ENCODE measurements around the gene SNX32.

Gene SNX32

DNA sequence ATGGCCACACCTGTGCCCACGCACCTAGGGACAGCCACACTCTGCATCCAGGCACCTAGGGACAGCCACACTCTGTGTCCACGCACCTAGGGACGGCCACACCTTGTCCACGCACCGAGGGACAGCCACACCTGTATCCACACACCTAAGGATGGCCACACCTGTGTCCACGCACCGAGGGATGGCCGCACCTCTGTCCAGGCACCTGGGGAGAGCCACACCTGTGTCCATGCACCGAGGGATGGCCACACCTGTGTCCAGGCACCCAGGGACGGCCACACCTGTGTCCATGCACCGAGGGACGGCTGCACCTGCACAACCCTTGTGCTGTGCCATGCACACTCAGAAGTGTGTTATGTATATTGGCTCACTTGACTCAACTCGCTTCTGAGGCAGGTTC, 36.1 kb upstream of the SNX32 start:
- DNase-seq (ENCODE audit: low spot score) = no peak

- DNase-seq (ENCODE audit: low spot score) = no peak
Measured at GRCh38 chr11:65798882-65799281, 34.9 kb upstream of the SNX32 start.

DNA sequence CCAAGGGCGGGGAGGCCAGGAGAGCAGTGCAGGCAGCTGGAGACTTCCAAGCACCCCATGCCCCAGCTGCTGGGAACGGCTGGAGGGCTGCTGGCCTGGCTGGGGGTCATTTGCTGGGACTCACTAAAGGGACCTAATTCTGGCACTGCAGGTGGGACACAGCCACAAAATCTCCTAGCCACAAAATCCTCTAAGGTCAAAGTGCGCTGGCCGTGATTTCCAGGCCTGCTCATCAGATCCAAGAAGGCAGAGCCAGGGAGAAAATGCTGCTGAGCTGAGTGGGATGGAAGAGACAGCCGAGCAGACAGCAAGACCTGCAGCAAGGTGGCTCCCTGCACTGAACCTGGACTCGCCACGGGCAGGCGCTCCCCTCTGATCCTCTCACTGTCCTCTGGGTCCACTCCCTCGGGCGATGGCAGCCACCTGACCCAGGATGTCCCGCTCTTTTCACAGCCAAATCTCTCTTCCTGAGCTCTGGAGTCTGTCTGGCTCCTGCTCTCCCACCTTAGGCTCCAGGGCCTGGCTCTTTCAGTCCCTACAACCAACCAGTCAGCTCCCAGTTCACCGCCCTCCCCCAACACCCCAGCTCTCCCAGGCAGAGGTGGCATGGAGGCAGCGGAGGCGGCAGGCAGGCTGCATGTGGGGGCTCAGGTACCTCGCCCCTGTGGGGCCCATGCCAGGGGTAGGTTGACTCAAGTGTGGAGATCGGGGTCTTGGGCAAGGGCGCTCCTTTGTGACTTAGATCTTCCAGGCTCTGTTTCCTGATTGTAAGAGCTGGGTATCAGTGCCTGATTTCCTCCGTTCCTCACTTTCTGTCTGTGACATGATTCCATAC, 32.4 kb upstream of the SNX32 start:
- DNase-seq (ENCODE audit: low spot score) = no peak

DNA sequence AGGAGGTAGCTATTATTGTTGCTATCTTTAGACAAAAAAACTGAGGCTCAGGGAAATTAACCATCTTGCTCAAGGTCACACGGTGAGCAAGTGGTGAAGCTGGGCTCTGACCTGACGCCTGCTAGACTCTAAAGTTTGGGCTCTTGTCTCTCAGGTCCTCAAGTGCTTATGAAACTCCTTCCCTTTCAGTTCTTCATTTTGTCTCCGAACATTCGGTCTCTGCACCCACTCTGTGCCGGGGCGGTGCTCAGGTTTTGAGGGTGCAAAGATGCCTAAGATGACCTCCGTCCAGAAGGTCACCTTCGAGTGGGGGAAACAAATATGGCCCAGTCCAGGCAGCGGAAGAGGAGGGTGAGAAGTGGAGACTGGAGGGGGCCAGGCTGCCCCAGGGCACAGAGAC, 30.9 kb upstream of the SNX32 start:
- DNase-seq (ENCODE audit: low spot score) = no peak

DNA sequence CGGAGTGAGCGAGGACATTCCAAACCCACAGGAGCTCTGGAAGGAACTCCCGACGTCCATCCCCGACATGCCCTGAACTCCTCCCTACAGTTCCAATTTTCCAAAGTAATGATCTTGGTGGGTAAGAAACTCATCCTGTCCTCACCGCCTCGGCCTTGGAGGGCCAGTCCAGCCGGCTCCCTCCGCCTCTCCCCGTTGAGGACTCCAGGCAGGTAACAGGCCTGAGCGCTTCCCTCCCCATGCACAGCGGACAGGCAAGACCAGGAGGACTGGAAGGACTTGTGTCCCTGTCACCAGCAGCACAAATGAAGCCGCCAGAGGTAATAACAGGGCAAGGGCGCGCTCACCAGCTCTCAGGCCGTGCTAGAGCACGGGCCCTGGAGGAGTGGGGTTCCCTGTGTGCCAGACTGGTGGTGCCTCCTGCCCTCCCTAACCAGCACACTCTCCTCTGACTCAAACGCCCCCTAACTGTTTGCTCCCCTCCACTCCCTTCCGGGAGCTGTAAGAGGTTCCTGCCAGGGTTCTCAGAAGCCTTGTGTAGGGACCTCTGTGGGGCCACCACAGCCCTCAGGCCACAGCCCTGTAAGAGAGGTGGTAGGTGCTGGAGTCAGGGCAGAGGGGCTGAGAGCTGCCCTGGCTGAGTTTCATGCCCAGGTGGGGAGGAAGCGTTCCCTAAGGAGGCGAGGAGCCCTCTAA, 29.8 kb upstream of the SNX32 start:
- DNase-seq (ENCODE audit: low spot score) = no peak

DNA sequence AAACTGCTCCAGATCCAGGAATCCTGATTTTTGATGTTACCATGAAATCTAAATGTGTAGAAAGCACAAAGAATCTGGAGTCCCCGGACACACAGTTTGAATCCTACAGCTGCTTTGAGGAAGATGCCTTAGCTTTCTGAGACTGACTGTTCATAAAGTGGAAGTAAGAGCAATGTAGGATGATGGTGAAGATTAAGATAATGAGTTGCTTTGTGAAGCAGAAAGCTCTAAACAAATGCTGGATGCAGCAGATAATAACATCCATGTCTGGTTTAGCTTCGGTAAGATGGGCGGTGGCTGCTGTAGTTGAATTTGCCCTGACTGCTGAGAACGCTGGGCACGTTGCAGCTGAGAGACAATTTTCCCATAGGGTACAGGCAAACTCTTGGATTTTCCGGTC, 26.8 kb upstream of the SNX32 start:
- no peak for DNase-seq (ENCODE audit: low spot score)

DNA sequence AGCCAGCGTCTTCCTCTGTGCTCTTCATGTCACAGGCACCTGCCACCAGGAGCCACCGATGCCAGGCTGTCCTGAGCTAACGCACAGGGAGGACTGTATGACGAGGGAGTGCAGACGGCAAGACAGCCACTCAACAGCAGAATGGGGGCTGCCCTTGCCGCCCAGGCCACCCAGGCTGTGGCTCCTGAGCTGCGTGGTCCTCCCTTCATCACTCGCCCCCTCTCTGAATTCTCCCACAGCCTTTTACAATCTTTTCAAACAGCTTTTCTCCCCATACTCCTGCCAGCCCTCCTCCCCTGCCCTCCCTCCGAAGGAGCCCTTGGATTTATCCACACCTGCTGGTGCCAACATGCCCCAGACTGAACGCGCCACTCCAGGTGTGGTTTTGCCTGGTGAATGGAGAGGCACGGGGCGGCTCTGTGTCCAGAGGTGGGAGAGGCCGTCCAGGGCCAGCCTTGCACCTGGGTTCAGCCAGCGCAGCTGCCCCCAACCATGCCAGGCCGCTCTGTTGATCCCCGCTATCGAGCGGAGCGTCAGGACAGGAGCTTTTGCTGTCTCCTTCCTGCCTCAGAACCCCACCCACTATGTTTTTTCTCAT, 24.9 kb upstream of the SNX32 start:
- no peak for DNase-seq (ENCODE audit: low spot score)

DNA sequence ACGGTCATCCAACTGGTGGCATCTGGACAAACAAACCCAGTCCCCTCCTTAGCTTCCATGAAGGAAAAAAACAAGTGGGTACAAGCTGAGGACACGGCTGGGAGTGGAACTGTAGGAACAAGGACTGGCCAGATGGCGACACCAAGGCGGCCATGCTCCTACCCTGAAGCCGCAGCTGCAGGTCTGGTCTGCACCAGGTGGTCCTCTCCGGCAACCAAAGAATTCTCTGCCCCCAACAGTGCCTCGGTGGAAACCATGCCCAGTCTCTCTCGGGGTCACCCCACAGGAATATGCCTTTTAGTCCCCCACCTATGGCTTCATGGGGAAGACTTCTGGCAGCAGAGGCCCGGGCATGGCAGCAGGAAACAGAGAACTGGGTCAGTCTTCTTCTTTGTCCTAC, 24.3 kb upstream of the SNX32 start:
- DNase-seq (ENCODE audit: low spot score) = no peak

DNA sequence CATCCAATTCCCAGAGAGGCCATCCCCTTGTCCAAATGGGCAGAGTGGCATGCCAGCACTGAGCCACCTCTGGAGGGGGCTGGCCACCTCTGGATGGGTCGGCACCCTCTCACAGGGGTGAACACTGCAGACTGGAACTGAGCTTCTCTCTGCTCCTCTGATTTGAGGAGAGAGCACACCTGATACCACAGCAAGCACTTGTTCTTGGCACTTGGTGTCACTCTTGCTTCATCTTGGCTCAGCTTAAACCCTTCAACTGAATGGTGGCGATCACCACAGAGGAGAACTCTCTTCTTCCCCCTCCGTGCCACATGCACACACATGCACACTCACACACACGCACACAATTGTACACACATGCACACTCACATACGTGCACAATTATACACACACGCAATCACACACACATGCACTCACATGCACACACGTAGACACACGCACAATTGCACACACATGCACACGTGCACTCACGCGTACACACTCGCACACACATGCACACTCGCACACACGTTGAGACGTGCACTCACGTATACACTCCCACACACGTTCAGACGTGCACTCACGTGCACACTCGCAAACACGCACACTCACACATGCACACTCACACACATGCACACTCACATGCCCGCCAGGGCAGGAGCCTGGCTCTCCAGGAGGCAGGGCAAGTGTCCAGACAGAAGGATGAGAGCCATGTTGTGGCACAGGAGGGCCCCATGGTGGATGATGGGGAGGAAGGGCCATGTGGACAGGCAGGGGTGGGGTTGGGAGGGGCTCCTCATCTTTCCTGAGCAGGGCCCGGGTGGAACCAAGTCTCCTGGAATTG, 23.5 kb upstream of the SNX32 start:
- DNase-seq (ENCODE audit: low spot score) = no peak

DNA sequence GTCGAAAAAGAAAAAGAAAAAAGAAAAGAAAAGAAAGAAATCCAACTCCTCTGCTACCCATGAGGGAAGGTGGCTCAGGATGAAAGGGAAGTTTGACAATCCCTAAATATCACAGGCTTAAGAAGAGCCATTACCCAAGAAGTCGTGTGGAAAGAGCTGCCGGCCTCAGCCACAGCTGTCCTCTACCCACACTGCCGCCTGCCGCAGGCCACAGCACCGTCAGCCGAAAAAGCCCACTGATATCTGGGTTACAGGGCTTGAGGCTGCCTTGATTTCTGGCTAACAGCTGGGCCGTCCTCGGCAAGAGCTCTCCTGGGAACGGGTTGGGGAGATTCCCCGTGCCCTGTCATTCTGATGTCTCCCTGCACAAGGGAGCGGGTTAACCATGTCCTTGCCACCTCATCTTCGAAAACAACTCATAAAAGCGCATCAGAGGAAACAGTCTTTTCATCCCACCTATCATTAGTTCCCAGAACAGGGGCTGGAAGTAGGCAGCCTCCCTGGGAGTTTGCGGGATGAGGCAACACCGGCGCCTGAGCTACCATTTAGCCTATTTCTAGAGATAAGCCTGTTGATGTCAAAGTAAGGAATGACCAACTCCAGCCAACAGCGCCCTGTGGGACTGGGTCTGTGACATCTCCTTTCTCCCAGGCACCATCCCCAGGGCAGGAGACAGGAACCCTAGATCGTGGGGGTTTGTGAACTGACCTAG, 21.8 kb upstream of the SNX32 start:
- no peak for DNase-seq (ENCODE audit: low spot score)

GRCh38 chr11:65814131-65814985, 19.4 kb upstream of the SNX32 start:
- DNase-seq (ENCODE audit: low spot score) = no peak

DNA sequence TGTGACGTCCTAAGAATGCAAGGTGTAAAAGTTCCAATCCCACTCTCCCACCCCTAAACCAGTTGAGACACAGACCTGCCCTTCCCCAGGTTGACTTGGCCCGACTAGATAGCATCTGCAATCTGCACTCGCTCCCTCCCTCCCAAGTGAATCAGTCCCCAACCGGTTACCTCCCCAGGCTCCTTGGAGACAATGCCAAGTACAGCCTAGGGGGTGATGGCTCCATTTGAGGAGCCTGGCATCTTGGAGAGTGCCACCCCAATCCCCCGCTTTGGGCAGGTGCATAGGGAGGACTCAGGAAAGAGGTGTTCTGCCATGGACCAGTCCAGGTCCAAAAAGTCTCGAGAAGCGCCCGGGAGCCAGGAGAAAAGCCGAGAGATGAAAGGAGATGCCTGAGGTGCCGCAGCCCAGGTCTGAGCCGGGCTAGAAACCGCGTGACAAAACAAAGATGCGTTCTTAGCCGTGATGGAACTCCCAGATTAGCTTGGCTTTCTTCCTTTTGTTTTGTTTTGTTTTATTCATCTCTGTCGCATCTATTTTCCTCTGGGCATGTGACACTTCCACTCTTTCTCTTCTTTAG, 18.7 kb upstream of the SNX32 start:
- no peak for DNase-seq (ENCODE audit: low spot score)

DNA sequence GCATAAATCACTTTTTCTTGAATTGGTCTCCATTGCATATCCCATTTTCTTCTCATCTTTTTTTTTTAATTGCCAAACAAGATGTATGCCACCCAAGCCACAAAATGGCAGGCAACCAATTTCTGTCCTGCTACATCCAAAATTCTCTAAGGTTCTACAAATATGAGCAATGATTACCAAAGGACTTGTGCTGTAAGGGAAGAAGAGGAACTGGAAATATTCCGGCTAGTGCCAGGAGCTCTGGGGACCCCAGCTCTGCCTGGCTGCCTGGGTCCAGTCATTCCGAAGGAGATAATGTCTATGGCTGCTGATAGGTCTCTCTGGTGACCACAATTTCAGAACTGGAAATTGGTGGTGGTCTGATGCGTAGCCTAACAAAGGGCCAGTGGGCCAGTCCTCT, 17.1 kb upstream of the SNX32 start:
- DNase-seq (ENCODE audit: low spot score) = no peak

DNA sequence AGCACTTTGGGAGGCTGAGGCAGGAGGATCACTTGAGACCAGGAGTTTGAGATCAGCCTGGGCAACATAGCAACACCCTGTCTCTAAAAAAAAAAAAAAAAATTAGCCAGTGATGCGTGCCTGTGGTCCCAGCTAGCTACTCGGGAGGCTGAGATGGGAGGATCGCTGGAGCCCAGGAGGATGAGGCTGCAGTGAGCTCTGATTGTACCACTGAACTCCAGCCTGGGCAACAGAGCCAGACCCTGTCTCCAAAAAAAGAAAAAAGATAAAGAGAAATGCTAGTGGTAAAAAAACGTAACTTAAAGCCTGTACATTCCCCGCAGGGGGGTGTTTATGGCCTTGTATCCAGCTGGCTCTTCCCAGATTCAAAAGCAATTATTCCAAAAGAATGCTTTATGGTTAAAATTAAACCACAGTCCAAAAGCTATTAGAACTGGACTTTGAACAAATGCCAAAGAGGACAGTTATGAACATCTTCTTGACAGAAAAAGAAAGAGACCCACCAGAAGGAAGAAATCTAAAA, 16.4 kb upstream of the SNX32 start:
- no peak for DNase-seq (ENCODE audit: low spot score)

DNA sequence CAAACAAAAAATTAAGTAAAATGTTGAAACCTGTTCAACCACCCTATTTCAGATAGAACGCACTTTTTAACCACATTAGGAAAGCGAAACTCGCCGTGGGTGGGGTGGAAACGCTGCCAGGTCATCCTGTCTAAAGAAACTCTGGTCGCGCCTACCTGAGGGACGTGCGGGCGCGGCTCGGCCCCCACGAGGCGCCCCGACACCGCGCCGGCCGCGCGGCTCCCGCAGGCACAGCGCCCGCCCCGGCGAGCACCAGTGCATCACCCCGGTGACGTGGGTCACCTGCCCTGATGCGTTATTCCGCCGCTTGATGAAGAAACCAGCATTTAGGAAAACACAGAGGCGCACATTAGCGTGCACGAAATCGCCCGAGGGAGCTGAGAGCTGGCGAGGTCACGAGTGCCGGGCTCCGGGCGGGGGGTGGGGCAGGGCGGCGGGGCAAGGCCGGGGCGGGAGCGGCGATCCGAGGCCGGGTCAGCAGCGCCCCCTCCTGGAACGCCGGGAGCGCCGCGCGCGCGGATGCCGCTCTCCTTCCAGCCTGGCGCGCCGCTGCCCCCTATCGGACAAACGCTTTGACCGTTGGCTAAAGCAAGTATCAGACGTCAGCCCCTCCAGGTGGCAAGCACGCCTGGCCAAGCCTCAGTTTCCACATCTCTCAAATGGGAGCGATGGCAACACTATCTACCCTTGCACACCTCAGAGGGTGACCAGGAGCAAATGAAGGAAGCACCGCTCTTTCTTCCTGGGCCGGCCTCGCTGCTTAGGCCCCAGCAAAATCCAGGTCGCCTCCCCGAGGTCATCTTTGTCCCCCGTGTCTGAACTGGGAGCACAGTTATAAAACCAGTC, 15.7 kb upstream of the SNX32 start:
- peak; percentile 94 for DNase-seq (ENCODE audit: low spot score)

DNA sequence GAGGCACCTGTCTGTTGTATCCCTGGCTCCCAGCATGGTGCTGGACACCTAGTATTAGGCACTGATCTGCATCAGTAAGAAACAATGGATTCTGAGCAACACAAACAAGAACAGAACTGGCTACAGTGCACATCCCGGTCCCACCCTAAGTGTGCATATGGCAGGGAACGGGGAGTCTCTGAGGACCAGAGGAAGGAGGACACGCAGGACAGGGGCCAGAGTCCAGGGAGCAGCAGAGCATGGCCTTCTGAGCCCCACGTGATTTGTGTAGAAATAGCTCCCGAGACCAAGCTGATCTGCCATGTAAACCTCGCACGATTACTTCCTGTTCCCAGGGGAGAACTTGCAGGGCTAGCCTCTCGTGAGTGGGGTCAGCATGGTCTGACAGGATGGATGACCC, 12.7 kb upstream of the SNX32 start:
- DNase-seq (ENCODE audit: low spot score) = no peak

- DNase-seq (ENCODE audit: low spot score) = no peak
Measured at GRCh38 chr11:65822776-65823528, 10.8 kb upstream of the SNX32 start.

DNA sequence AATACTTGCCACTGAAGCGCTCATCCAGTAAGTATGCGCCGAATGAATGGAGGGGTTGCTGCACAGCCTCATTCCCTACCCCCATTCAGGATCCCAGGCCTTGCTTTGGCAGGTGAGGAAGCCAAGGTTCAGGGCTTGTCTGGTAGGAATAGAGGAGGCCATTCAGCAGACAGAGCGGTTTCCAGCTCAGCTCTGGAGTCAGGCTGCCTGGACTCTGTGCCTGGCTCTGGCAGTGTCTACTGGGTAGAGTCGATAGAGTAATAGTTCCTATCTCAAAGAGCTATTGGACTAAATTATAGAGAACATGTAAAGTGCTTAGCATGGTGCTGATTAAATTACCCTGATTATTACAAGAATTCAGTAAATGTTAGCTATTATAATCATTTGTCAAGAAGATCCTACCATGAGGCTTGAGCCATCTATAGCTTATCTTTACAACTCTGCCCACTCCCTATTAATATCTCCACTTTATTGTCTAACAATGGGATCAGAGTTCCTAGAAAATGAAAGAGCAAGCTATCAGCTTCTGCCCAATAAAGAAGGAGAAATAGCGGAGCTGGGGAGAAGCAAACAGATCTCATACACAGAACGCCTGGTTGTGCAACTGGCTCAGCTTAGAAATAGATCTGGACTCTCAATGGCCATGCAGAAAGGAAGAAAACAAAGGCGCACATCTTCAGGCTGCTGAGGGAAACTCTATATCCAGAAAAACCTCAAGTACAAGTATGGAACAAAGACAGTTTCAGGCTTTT, 6.6 kb upstream of the SNX32 start:
- DNase-seq (ENCODE audit: low spot score) = no peak

All from hematopoietic multipotent progenitor cell treated with erythropoietin and hydrocortisone succinate and interleukin-3 and kit ligand, for 17 days (in vitro differentiated cells).